HG03097 (cell line): ENCODE results near the gene CMAS.
"Not testable (repeated sequence)": the region's sequence is repeated elsewhere in the genome, so short reads cannot be mapped to it uniquely, and the experiment has no call there.

Experiments used
- ATAC-seq: cut with Tn5 transposase; IDR thresholded peaks from one replicate; pipeline ENCODE4 v1.9.1; 2021; ENCODE audit not compliant: unreplicated experiment, low FRiP score

Gene CMAS

GRCh38 chr12:22046090-22046967, at the start of gene CMAS:
Gene CMAS (plus strand): TSS chr12:22046218. CDS start chr12:22046304, 86 bp downstream.
- peak; percentile 86 for ATAC-seq

- ATAC-seq, result no peak
Measured at GRCh38 chr12:21998295-21998694, 47.7 kb upstream of the CMAS start.

- ATAC-seq, result no peak
Measured at GRCh38 chr12:21998782-21999181, 47.2 kb upstream of the CMAS start.

- no peak for ATAC-seq
Measured at GRCh38 chr12:22002430-22002829, 43.6 kb upstream of the CMAS start.

- ATAC-seq, result not testable (repeated sequence)
Measured at GRCh38 chr12:22007794-22008193, 38.2 kb upstream of the CMAS start.

GRCh38 chr12:22008196-22008595, 37.8 kb upstream of the CMAS start:
- no peak for ATAC-seq

GRCh38 chr12:22014041-22014782, 31.8 kb upstream of the CMAS start:
- ATAC-seq, result no peak

- ATAC-seq, result no peak
Measured at GRCh38 chr12:22014783-22015144, 31.3 kb upstream of the CMAS start.

- no peak for ATAC-seq
Measured at GRCh38 chr12:22016982-22017381, 29.0 kb upstream of the CMAS start.

- ATAC-seq, result no peak
Measured at GRCh38 chr12:22018860-22019259, 27.2 kb upstream of the CMAS start.

- not testable (repeated sequence) for ATAC-seq
Measured at GRCh38 chr12:22023489-22023888, 22.5 kb upstream of the CMAS start.

- no peak for ATAC-seq
Measured at GRCh38 chr12:22029491-22029890, 16.5 kb upstream of the CMAS start.

GRCh38 chr12:22029991-22030390, 16.0 kb upstream of the CMAS start:
- no peak for ATAC-seq

- ATAC-seq, result no peak
Measured at GRCh38 chr12:22032732-22033131, 13.3 kb upstream of the CMAS start.

GRCh38 chr12:22034709-22035506, 11.1 kb upstream of the CMAS start:
- ATAC-seq, result no peak

- no peak for ATAC-seq
Measured at GRCh38 chr12:22037947-22038346, 8.1 kb upstream of the CMAS start.

- ATAC-seq, result no peak
Measured at GRCh38 chr12:22038734-22039133, 7.3 kb upstream of the CMAS start.

- ATAC-seq, result no peak
Measured at GRCh38 chr12:22039361-22039760, 6.7 kb upstream of the CMAS start.

GRCh38 chr12:22042976-22043669, 2.9 kb upstream of the CMAS start:
- no peak for ATAC-seq

- ATAC-seq, result no peak
Measured at GRCh38 chr12:22043943-22044342, 2.1 kb upstream of the CMAS start.
